ENCODE results near the gene TLE2.
"Not testable (repeated sequence)": the region's sequence is repeated elsewhere in the genome, so short reads cannot be mapped to it uniquely, and the experiment has no call there.

Gene TLE2

GRCh38 chr19:3012059-3012458, 17.0 kb downstream of the TLE2 start:
- not testable (repeated sequence) for DNase-seq

DNA sequence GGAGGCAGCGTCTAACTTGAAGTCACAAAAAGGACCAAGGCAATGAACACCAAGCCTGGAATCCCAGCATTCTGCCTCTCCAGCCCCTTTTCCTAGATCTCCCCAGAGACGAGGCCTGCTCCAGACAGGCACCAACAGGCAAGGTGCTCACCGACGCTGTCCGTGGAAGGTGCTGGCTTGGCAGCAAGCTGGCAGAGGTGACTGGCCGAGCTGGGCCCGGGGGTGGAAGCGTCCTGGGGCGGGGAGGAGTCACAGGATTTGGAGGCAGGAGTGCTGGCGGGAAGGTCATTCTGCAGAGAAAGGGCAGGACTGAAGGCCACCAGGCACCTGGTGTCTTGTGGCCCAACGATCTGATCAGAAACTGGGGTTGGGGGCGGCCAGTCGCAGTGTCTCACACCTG, 18.2 kb downstream of the TLE2 start:
- DNase-seq: no peak

DNA sequence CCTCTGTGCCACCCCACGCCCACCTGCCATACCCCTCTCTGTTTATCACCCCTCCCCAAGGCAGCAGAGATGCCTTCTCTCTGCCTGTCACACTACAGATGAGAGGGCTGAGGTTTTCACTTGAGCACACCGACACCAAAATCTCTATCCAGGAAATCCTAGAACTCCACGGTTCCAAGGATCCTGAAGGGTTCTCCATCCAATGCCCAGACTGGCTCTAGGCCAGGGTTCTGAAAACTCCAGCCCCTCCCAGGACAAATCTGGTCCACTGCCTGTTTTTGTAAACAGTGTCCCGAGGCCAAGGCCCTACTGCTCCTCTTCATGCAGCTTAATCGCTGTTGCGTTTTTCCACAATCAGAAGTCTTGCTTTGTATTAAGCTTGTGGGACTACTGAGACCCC, 20.1 kb downstream of the TLE2 start:
- no peak for DNase-seq

DNA sequence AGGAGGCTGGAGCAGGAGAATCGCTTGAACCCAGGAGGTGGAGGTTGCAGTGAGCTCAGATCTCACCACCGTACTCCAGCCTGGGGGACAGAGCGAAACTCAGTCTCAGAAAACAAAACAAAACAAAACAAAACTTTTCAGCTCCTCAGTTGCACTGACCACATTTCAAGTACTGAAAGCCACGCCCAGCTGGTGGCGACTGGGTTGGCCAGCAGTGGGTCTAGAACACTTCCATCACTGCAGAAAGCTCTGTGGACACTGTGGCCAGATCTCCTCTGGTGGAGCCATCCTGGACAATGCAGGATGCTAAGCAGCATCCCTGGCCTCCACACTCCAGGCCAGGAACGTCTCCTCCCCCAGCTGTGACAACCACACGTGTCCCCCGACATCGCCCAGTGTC, 21.1 kb downstream of the TLE2 start:
- DNase-seq: no peak

GRCh38 chr19:3006075-3006767, 22.9 kb downstream of the TLE2 start:
- no peak for DNase-seq

GRCh38 chr19:3005345-3005744, 23.7 kb downstream of the TLE2 start:
- no peak for DNase-seq

DNA sequence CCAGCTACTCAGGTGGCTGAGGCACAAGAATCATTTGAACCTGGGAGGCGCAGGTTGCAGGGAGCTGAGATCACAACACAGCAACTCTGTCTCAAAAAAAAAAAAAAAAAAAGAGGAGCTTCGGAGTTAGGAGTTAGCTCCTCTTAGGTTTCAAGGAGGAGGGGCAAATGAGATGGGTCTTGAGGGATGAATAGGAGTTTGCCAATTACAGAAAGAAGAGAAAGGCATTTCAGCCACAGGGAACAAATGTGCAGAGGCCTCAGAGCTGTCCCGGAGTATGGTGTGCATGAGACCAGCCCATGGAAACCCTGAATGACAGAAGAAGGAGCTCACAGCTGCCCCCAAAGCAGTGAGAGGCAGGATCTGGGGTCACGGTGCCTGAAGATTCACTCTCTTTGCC, 24.6 kb downstream of the TLE2 start:
- no peak for DNase-seq

DNA sequence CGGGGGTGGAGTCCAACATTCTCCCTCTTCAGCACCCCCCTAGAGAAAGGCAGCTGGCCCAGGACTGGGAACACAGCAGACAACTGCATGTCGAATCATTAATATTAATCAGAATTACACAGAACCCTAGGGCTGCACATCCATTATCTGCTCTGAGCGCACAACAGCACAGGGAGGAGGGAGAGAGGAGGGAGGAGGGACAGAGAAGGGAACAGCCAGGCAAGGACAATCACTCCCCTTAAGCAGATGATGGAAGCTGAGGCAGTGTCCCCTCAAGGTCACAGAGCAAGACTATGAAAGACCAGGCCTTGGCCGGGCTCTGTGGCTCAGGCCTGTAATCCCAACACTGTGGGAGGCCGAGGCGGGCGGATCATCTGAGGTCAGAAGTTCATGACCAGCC, 26.0 kb downstream of the TLE2 start:
- no peak for DNase-seq

DNA sequence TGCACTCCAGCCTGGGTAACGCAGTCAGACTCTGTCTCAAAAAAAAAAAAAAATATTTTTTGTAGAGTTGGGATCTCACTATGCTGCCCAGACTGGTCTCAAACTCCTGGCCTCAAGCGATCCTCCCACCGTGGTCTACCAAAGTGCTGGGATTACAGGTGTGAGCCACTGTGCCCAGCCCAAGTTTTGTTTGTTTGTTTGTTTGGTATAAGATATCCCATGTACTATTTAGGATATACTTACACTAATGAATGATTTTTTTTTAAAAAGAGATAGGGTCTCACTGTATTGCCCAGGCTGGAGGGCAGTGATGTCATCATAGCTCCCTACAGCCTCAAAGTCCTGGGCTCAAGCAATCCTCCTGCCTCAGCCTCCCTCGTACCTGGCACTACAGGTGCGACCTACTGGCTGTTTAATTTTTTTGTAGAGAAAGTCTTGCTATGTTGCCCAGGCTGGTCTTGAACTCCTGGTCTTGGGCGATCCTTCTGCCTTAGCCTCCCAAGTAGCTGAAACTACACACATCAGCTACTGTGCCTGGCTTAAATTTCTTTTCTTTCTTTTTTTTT, 27.8 kb downstream of the TLE2 start:
- DNase-seq: no peak

GRCh38 chr19:2998642-2999041, 30.4 kb downstream of the TLE2 start:
- no peak for DNase-seq

- no peak for DNase-seq
Observed at GRCh38 chr19:2997720-2998119, 31.4 kb downstream of the TLE2 start.

DNA sequence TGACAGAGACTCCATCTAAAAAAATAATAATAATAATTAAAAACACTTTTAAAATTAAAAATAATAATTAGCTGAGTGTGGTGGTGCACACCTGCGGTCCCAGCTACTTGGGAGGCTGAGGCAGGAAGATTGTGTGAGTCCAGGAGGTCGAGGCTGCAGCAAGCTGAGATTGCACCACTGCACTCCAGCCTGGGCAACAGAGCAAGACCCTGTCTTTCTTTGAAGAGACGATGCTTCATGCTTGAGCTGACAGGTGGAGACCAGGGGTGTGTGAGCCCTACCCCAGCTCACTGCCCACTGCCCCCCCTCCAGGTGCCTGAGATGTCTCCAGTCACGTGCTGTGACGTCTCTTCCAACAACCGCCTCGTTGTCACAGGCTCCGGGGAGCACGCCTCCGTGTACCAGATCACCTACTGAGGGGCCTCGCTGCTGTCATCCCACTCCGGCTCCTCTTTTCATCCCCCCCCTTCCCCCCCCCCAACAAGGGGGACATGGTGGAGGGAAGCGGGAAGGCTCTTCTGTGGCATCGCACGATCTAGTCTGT, 34.4 kb downstream of the TLE2 start:
- no peak for DNase-seq

DNA sequence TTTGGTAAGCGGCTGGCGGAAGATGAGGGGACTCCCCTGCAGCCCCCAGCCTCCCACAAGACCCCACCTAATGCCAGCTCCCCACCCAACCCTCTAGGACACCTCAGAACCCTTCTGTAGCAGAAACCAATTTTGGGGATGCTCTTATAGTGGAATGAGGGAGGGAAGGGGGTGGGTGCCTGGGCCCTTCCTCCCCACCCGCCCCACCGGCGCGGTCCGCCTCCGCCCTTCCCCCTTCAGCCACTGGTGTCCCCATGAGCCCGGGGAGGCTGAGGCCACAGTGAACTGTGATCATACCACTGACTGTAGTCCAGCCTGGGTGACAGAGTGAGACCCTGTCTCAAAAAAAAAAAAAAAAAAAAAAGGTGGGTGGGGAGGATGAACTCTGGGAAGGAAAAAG, 35.5 kb downstream of the TLE2 start:
- DNase-seq: no peak

GRCh38 chr19:2992958-2993357, 36.1 kb downstream of the TLE2 start:
- DNase-seq: no peak

DNA sequence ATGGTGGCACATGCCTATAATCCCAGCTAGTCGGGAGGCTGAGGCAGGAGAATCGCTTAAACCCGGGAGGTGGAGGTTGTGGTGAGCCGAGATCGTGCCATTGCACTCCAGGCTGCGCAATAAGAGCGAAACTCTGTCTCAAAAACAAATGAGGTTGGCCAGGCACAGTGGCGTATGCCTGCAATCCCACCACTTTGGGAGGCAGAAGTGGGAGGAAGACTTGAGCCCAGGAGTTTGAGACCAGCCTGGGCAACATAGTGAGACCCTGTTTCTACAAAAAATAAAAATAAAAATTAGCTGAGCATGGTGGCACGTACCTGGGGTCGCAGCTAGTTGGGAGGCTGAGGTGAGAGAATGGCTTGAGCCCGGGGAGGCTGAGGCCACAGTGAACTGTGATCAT, 36.7 kb downstream of the TLE2 start:
- DNase-seq: not testable (repeated sequence)

- no peak for DNase-seq
Observed at GRCh38 chr19:2989236-2989946, 39.7 kb downstream of the TLE2 start.

GRCh38 chr19:2988568-2988967, 40.5 kb downstream of the TLE2 start:
- no peak for DNase-seq

GRCh38 chr19:2987797-2988196, 41.3 kb downstream of the TLE2 start:
- no peak for DNase-seq

DNA sequence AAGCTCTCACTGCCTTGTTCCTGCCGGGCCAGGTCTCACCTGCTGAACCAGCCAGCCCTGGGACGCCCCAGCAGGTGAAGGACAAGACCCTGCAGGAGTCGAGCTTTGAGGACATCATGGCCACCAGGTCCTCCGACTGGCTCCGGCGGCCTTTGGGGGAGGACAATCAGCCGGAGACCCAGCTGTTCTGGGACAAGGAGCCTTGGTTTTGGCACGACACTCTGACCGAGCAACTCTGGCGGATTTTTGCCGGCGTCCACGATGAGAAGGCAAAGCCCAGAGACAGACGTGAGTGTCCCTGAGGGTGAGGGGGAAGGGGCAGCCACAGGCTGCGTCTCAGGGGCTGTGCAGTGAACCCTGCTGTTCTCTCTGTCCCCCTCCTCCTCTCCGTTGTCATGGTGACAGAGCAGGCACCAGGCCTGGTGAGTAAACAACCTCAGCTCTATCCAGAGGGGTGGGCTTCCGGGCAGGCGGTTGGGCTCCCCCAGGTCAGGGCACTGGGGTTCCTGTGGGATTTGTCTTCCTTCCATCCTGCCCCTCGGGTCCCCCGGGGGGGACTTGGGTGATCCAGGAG, 42.0 kb downstream of the TLE2 start:
- DNase-seq: peak; percentile 82

- DNase-seq: no peak
Observed at GRCh38 chr19:2984215-2984528, 44.9 kb downstream of the TLE2 start.

DNA sequence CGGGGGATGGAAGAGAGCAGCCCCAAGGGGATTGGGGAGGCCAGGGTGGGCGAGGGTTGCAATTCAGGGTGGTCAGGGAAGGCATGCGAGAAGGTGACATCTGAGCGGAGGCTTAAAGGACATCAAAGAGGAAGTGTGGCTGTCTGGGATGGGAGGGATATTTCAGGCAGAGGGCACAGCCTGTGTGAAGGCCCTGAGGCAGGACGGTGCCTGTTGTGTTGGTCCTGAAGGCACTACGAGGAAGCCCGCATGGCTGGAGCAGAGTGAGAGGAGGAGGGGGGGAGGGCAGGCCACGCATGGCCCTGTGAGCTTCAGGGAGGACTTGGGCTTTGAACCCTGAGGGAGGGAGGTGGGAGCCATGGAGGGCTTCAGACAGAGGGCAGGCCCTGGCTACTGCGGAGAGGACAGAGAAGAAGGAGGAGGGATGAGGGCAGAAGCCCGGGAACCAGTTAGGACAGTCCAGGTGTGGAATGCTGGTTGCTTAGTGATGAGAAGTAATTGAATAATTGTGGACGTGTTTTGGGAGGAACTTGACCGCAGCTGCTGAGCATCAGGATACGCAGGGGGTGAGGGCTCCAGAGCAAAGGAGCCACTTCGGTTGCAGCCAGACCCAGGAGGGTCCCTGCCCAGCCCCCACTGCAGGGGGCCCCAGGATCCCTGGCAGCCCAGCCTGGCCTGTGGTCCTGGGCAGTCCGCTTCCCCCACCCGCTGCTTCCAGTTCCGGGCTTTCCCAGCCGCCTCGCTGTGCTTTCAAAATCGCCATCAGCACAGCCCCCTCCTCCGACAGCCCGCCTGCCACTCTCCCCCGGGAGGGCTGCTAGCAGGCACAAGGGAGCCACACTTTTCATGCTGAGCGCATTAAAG, 45.5 kb downstream of the TLE2 start:
- peak; percentile 95 for DNase-seq

- peak; percentile 94 for DNase-seq
Observed at GRCh38 chr19:2982983-2983350, 46.1 kb downstream of the TLE2 start.

DNA sequence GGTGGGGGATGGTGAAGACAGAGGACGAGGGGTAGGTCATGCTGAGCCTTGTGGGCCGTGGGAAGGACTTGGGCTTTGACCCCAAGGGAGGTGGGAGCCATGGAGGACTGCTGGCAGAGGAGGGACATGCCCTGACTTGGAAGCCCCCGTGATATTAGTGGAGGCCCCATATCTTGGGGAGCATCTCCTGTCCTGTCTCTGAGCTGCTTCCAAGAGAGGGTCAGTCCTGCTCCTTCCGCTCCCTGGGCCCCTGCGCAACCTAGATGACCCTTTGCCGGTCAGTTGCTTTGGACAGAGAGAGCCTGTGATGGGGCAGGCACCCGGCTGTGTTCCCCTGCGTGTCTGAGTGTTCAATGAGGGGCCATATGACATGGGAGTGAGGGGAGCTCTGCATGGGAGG, 46.5 kb downstream of the TLE2 start:
- no peak for DNase-seq
